GM12891 (cell line): Measurements from ENCODE around the gene CENPB.

Experiments used
- POLR2A ChIP-seq: IDR thresholded peaks from 2 replicates; pipeline ENCODE4 v1.6.1; 2011; ENCODE audit warnings: low read depth, low read length, control low read depth
- TAF1 ChIP-seq: IDR thresholded peaks from 2 replicates; pipeline ENCODE4 v1.6.1; 2011; ENCODE audit warnings: low read depth, low read length, control low read depth

GRCh38 chr20:3825526-3825925, 39.0 kb upstream of the CENPB start:
- TF ChIP-seq POLR2A (no peak), TAF1 (no peak)
